GM19035 (cell line): Measurements from ENCODE around the gene THG1L.
A peak's percentile ranks its signal among the peaks of the same experiment; 100 is the strongest.

ENCODE experiments used
- ATAC-seq: cut with Tn5 transposase; IDR thresholded peaks from one replicate; pipeline ENCODE4 v1.9.1; 2021; ENCODE audit not compliant: unreplicated experiment

Gene THG1L

DNA sequence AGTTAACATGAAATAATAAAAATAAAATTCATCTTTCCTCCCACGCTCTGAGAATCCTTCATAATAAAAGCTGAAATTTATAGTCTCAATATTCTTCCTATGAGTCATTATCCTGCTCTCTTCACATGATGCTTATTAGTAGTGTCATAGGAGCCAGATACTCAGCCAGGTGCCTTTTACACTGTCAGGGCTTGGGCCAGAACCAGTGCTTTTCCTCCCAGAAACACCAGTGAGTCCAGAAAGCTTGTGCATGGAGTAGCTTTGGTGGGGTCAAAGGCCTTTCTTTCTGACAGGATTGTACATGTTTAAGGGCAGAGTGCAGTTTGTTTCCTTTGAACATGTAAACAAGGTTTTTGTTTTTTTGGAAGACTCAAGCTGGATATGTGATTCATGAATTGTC is 19.1 kb downstream of the THG1L start:
- ATAC-seq, result no peak

- no peak for ATAC-seq
These were observed 24.9 kb downstream of the THG1L start for GRCh38 chr5:157756122-157756521.

- ATAC-seq, result no peak
These were observed 27.5 kb downstream of the THG1L start for GRCh38 chr5:157758706-157759105.

- peak; percentile 62 for ATAC-seq
These were observed 30.7 kb downstream of the THG1L start for GRCh38 chr5:157761690-157762621.

DNA sequence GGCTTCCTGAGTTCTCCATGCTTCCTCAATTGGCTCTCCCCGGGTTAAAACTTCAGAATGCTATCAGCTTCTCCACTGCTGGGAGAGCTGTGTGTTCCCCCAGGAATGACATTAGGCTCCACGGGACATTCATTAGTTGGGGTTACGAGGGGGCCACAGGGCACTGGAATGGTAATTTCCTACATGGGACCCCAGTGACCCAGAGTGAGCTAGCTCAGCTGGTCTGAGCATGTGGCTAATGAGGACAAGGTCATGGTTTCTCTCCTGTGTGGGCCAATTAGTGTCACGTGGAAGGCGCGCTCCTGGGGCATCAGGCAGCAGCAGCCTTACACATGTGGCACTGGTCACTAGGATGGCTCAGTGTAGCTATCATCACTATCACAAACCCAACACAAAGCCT is 33.3 kb downstream of the THG1L start:
- ATAC-seq, result no peak

GRCh38 chr5:157766442-157766841 is 35.2 kb downstream of the THG1L start:
- no peak for ATAC-seq

- no peak for ATAC-seq
These were observed 35.7 kb downstream of the THG1L start for GRCh38 chr5:157766902-157767301.

GRCh38 chr5:157767689-157768088 is 36.5 kb downstream of the THG1L start:
- ATAC-seq, result no peak

GRCh38 chr5:157770665-157771064 is 39.4 kb downstream of the THG1L start:
- ATAC-seq, result no peak

- ATAC-seq, result no peak
These were observed 40.9 kb downstream of the THG1L start for GRCh38 chr5:157772127-157772526.

DNA sequence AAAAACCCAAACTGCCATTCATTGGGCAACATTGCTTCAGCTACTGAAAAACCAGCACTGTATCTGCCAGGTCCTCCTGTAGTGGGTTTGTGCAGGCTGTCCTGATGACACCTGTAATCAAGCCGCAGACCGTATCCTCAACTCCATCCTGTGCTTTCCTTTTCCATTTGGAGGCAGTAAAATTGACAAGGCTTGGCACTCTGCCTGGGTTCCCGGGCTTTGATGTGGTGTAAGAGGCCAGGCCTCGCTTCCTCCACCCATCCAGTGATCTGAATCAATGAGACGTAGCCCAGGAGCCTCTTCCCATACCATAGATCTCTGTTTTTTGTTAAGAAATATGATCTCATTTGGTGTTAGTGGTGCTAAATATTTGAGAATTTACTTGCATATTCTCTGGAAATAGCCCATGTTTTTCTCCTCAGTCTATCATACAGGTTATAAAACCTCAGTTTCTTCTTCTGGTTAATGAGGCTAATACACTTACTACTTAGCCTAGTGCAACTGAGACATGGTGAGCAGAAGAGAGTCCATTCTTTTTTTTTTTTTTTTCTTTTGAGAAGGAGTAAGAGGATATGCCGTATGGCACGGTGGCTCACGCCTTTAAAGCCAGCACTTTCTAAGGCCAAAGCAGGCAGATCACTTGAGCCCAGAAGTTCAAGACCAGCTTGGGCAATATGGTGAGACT is 47.0 kb downstream of the THG1L start:
- no peak for ATAC-seq

GRCh38 chr5:157779221-157779620 is 48.0 kb downstream of the THG1L start:
- no peak for ATAC-seq

GRCh38 chr5:157785801-157786200 is 54.6 kb downstream of the THG1L start:
- ATAC-seq, result no peak
